Peyer's patch (tissue), 4 donors: ENCODE data around the gene ALOX5AP. TPM values are rescaled to one million over a fixed set of nuclear protein-coding genes. Genes with fewer than 3 reads are reported as not detected.

Experiments used
- DNase-seq, 3 donors: peaks; one replicate each; pipeline ENCODE4 v3.0.0-alpha.2; 2017 to 2019
- H3K27ac ChIP-seq, 4 donors: fragments of 200-600 bp; sonication (generic); one replicate each; pipeline ENCODE4 v1.5.1; 2016 to 2019
- H3K27me3 ChIP-seq, 2 donors: fragments of 200-600 bp; sonication (generic); one replicate each; pipeline ENCODE4 v1.5.1; 2019
- H3K36me3 ChIP-seq, 3 donors: fragments of 200-600 bp; sonication (generic); one replicate each; pipeline ENCODE4 v1.5.1; 2016 to 2019
- H3K4me1 ChIP-seq, 4 donors: fragments of 200-600 bp; sonication (generic); one replicate each; pipeline ENCODE4 v1.5.1; 2016 to 2019
- H3K4me3 ChIP-seq, 4 donors: fragments of 200-600 bp; sonication (generic); 1 replicate in 3 of 4; 2 replicates in 1 of 4; pipeline ENCODE4 v1.5.1; 2016 to 2019; ENCODE audit warnings: mild to moderate bottlenecking in 1 of 4
- H3K9me3 ChIP-seq, 4 donors: fragments of 200-600 bp; sonication (generic); one replicate each; pipeline ENCODE4 v1.5.1; 2016 to 2019; ENCODE audit warnings: mild to moderate bottlenecking in 1 of 4
- CTCF ChIP-seq, 6 experiments: fragments of 450-650 bp in 4 of 6; fragments of 200-600 bp in 2 of 6; sonication (generic) in 1 of 6; IDR thresholded peaks; one replicate each; pipeline ENCODE4 v1.5.1; 2017 to 2019; ENCODE audit warnings: antibody characterized with exemption in 6 of 6, mild to moderate bottlenecking in 3 of 6, moderate library complexity in 1 of 6
- POLR2A ChIP-seq, 2 donors: fragments of 450-650 bp; IDR thresholded peaks; one replicate each; pipeline ENCODE4 v1.5.1; 2017; ENCODE audit warnings: antibody characterized with exemption in 2 of 2, mild to moderate bottlenecking in 2 of 2, moderate library complexity in 2 of 2
- total RNA-seq, 4 donors: library from RNA; depleted of rRNA; stranded (reverse); fragments of >200 nt; gene quantifications; one replicate each; pipeline ENCODE4 v1.1.0, GENCODE V29; 2016

ALOX5AP gene
- total RNA-seq, 4 donors from 2014 or later, result 7.6 to 19.8 (median 13.2) TPM

GRCh38 chr13:30762643-30763042 is 27.3 kb downstream of the ALOX5AP start:
- no peaks in the 10 kb centered on the region for H3K36me3 ChIP-seq
- H3K4me1 ChIP-seq, result peaks cover 0 to 7% (median 0%) of the 10 kb centered on the region in 4 donors
- TF ChIP-seq POLR2A (IDR thresholded peaks at IDR 0.05), result no peak
- TF ChIP-seq CTCF (IDR thresholded peaks at IDR 0.05), result no peak
- H3K9me3 ChIP-seq, result no peaks in the 10 kb centered on the region
- no peak overlapping the region for H3K4me3 ChIP-seq
- no peaks in the 10 kb centered on the region for H3K27me3 ChIP-seq
- no peak overlapping the region for H3K27ac ChIP-seq
- DNase-seq, result no peak

DNA sequence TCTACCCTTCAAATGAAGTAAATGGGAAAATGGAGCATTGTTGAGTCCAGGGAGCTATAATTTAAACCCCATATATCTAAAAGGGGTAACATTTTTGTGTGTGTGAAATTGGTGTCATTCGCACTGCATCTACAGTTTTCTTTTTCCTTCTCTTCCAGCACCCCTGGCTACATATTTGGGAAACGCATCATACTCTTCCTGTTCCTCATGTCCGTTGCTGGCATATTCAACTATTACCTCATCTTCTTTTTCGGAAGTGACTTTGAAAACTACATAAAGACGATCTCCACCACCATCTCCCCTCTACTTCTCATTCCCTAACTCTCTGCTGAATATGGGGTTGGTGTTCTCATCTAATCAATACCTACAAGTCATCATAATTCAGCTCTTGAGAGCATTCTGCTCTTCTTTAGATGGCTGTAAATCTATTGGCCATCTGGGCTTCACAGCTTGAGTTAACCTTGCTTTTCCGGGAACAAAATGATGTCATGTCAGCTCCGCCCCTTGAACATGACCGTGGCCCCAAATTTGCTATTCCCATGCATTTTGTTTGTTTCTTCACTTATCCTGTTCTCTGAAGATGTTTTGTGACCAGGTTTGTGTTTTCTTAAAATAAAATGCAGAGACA is 28.6 kb downstream of the ALOX5AP start:
- Histone ChIP-seq H3K4me1 (peaks cover 0 to 9% (median 0%) of the 10 kb centered on the region in 4 donors), H3K4me3 (no peak overlapping the region), H3K27me3 (no peaks in the 10 kb centered on the region), H3K9me3 (no peaks in the 10 kb centered on the region), H3K36me3 (no peaks in the 10 kb centered on the region), H3K27ac (no peak overlapping the region)
- no peak for DNase-seq
- TF ChIP-seq CTCF (IDR thresholded peaks at IDR 0.05) (no peak), POLR2A (IDR thresholded peaks at IDR 0.05) (no peak)

DNA sequence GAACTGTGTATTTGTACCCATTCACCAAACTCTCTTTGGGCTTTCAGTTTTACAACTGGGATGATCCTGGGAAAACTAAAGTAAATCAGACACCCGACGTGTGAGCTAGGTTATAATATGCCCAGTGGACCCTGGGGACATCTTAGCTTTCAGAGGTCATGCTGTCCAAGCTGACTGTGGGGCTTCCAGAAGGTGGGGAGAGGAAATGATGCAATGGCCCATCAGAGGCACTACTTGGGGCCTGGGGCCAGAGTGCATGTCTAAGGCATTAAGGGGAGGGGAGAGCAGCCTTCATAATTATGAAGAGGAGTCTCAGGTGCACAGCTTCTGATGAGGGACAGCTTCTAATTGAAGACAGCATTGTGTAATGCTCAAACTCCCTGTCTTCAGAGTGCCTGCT is 30.9 kb downstream of the ALOX5AP start:
- H3K4me1 ChIP-seq, result peaks cover 0 to 9% (median 0%) of the 10 kb centered on the region in 4 donors
- no peak for DNase-seq
- H3K4me3 ChIP-seq, result no peak overlapping the region
- no peak for TF ChIP-seq POLR2A (IDR thresholded peaks at IDR 0.05)
- no peak for TF ChIP-seq CTCF (IDR thresholded peaks at IDR 0.05)
- no peaks in the 10 kb centered on the region for H3K9me3 ChIP-seq
- no peaks in the 10 kb centered on the region for H3K36me3 ChIP-seq
- H3K27ac ChIP-seq, result peak overlapping the region in 1 of 4 donors; percentile 43
- no peaks in the 10 kb centered on the region for H3K27me3 ChIP-seq

DNA sequence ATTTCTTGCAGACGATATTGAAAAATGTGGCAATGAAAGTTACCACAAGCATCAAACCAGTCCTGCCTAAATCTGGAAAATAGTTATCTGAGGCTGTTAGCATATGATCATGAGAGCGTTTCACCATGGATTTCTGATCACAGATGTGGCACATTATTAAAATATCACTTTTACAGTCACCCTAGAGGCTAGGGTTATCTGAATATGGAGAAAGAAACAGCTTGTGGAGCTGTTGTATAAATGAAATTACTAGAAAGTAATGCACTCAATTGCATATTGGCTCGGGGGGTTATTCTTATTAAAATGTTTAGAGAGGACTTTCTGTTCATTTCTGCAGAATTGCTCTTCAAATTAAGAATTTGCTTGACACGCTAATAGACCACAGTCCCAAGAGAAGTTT is 35.6 kb downstream of the ALOX5AP start:
- Histone ChIP-seq H3K27me3 (no peaks in the 10 kb centered on the region), H3K36me3 (no peaks in the 10 kb centered on the region), H3K4me3 (no peak overlapping the region), H3K9me3 (no peaks in the 10 kb centered on the region), H3K4me1 (peaks cover 0 to 9% (median 0%) of the 10 kb centered on the region in 4 donors), H3K27ac (no peak overlapping the region)
- DNase-seq, result no peak
- TF ChIP-seq POLR2A (IDR thresholded peaks at IDR 0.05) (no peak), CTCF (IDR thresholded peaks at IDR 0.05) (no peak)

- H3K36me3 ChIP-seq, result no peaks in the 10 kb centered on the region
- DNase-seq, result no peak
- H3K9me3 ChIP-seq, result no peaks in the 10 kb centered on the region
- H3K4me3 ChIP-seq, result no peak overlapping the region
- no peaks in the 10 kb centered on the region for H3K4me1 ChIP-seq
- TF ChIP-seq CTCF (IDR thresholded peaks at IDR 0.05), result no peak
- TF ChIP-seq POLR2A (IDR thresholded peaks at IDR 0.05), result no peak
- H3K27ac ChIP-seq, result peak overlapping the region in 1 of 4 donors; percentile 71
- H3K27me3 ChIP-seq, result no peaks in the 10 kb centered on the region
These were observed 38.2 kb downstream of the ALOX5AP start for GRCh38 chr13:30773561-30773960.
